ENCODE measurements around the gene ABHD2.
"Not testable (repeated sequence)": the region's sequence is repeated elsewhere in the genome, so short reads cannot be mapped to it uniquely, and the experiment has no call there.

Gene ABHD2

GRCh38 chr15:89087830-89088604 is at the start of gene ABHD2:
TSS of gene ABHD2 (plus strand) at chr15:89088456. CDS start at chr15:89116328, 27,872 bp downstream.
- TF ChIP-seq CTCF (IDR thresholded peaks at IDR 0.05; ENCODE audit: insufficient read depth, low read depth, low read length, missing control alignments): no peak
- peak; percentile 100 for DNase-seq (ENCODE audit: low read depth)
- H3K4me3 ChIP-seq (ENCODE audit: low read depth, low read length): peak within 1 kb of the TSS; percentile 84

GRCh38 chr15:89039142-89039541 is 49.1 kb upstream of the ABHD2 start:
- TF ChIP-seq CTCF (IDR thresholded peaks at IDR 0.05; ENCODE audit: insufficient read depth, low read depth, low read length, missing control alignments): no peak
- H3K4me3 ChIP-seq (ENCODE audit: low read depth, low read length): no peak overlapping the region
- DNase-seq (ENCODE audit: low read depth): no peak

- DNase-seq (ENCODE audit: low read depth): no peak
- TF ChIP-seq CTCF (IDR thresholded peaks at IDR 0.05; ENCODE audit: insufficient read depth, low read depth, low read length, missing control alignments): no peak
- H3K4me3 ChIP-seq (ENCODE audit: low read depth, low read length): no peak overlapping the region
These were observed 46.7 kb upstream of the ABHD2 start for GRCh38 chr15:89041507-89041906.

GRCh38 chr15:89042387-89042786 is 45.9 kb upstream of the ABHD2 start:
- no peak for TF ChIP-seq CTCF (IDR thresholded peaks at IDR 0.05; ENCODE audit: insufficient read depth, low read depth, low read length, missing control alignments)
- DNase-seq (ENCODE audit: low read depth): no peak

GRCh38 chr15:89043031-89044002 is 44.9 kb upstream of the ABHD2 start:
- no peak for DNase-seq (ENCODE audit: low read depth)
- TF ChIP-seq CTCF (IDR thresholded peaks at IDR 0.05; ENCODE audit: insufficient read depth, low read depth, low read length, missing control alignments): no peak

More at GRCh38 chr15:89042387-89042786, 45.9 kb upstream of the ABHD2 start:
- no peak overlapping the region for H3K4me3 ChIP-seq (ENCODE audit: low read depth, low read length)

GRCh38 chr15:89049016-89049666 is 39.1 kb upstream of the ABHD2 start:
- not testable (repeated sequence) for DNase-seq (ENCODE audit: low read depth); H3K4me3 ChIP-seq (ENCODE audit: low read depth, low read length)

More at GRCh38 chr15:89043031-89044002, 44.9 kb upstream of the ABHD2 start:
- no peak overlapping the region for H3K4me3 ChIP-seq (ENCODE audit: low read depth, low read length)

GRCh38 chr15:89051875-89052274 is 36.4 kb upstream of the ABHD2 start:
- no peak for TF ChIP-seq CTCF (IDR thresholded peaks at IDR 0.05; ENCODE audit: insufficient read depth, low read depth, low read length, missing control alignments)
- no peak for DNase-seq (ENCODE audit: low read depth)
- no peak overlapping the region for H3K4me3 ChIP-seq (ENCODE audit: low read depth, low read length)

Measured in GM12865 (cell line).